Kidney (tissue), 22 donors: Measurements from ENCODE around the gene ERAP2. TPM values are rescaled to one million over a fixed set of nuclear protein-coding genes. Genes with fewer than 3 reads are reported as not detected.
A peak's percentile ranks its signal among the peaks of the same experiment; 100 is the strongest.

Source experiments
- DNase-seq, 5 donors: peaks; one replicate each; pipeline ENCODE4 v3.0.0-alpha.2; 2013 to 2020
- FAIRE-seq: peaks from 2 replicates; lab custom pipeline; 2012; peaks lifted over from hg19 to GRCh38; lab: Jason Lieb, UNC
- H3K27ac ChIP-seq, 2 donors: one replicate each; pipeline ENCODE4 v1.7.0; 2013; ENCODE audit warnings: low read depth in 2 of 2, low read length in 2 of 2, inconsistent platforms in 1 of 2
- H3K27me3 ChIP-seq: one replicate; pipeline ENCODE4 v1.7.1; 2013; ENCODE audit warnings: low read length, inconsistent platforms; ENCODE audit not compliant: control insufficient read depth, insufficient read depth
- H3K36me3 ChIP-seq, 3 donors: one replicate each; pipeline versions ENCODE4 v1.7.0 to v1.7.1; 2013; ENCODE audit warnings: low read length in 3 of 3, control low read depth in 1 of 3, inconsistent platforms in 1 of 3; ENCODE audit not compliant: insufficient read depth in 3 of 3, control insufficient read depth in 2 of 3
- H3K4me1 ChIP-seq, 3 donors: one replicate each; pipeline versions ENCODE4 v1.7.0 to v1.7.1; 2013; ENCODE audit warnings: low read length in 3 of 3, inconsistent platforms in 1 of 3, low read depth in 1 of 3; ENCODE audit not compliant: control insufficient read depth in 2 of 3, insufficient read depth in 2 of 3
- H3K4me3 ChIP-seq, 3 donors: one replicate each; pipeline versions ENCODE4 v1.7.0 to v1.8.1; 2013; ENCODE audit warnings: low read length in 3 of 3, control low read depth in 1 of 3, inconsistent platforms in 1 of 3
- H3K9ac ChIP-seq, 3 donors: one replicate each; pipeline versions ENCODE4 v1.7.0 to v1.7.1; 2013; ENCODE audit warnings: low read length in 3 of 3, control low read depth in 1 of 3, inconsistent platforms in 1 of 3
- H3K9me3 ChIP-seq, 3 donors: one replicate each; pipeline versions ENCODE4 v1.7.0 to v1.7.1; 2013; ENCODE audit warnings: low read length in 3 of 3, control low read depth in 1 of 3, inconsistent platforms in 1 of 3; ENCODE audit not compliant: control insufficient read depth in 2 of 3, insufficient read depth in 1 of 3
- intact Hi-C: fragments of 100-400 bp; cut with DNase I; formaldehyde crosslinking; loops from one replicate; pipeline ENCODE4 v1.11.1; 2022
- long read RNA-seq, 10 donors: library from polyadenylated mRNA in 1 of 10; unstranded in 1 of 10; transcript quantifications; one replicate each; pipeline ENCODE4 v2.0.0 and lab custom pipeline, GENCODE V29; 2021 to 2026
- polyA plus RNA-seq: library from polyadenylated mRNA; stranded (reverse); fragments of 350-450 nt; fragmentation: Illumina TruSeq; extraction: RNeasy Lipid Tissue Mini Kit (QIAGEN cat#74804); gene quantifications from one replicate; pipeline ENCODE4 v1.2.3, GENCODE V29; 2014; ENCODE audit warnings: low read depth, low replicate concordance; ENCODE audit not compliant: insufficient read depth
- total RNA-seq: library from RNA; stranded (reverse); fragmentation: NEBNext Ultra II Directional; extraction: Animal tissue kit (Norgen Biotek cat#: 25700); gene quantifications from one replicate; pipeline ENCODE4 v1.2.1, GENCODE V29; 2021
- TF ChIP-seq, protein P1 (sequence below): IDR thresholded peaks from 3 replicates; pipeline ENCODE4 v1.5.1; 2012; ENCODE audit warnings: mild to moderate bottlenecking, moderate library complexity, borderline replicate concordance; ENCODE audit not compliant: insufficient read depth; ENCODE audit errors: extremely low read depth
- donor health status: control.
- donor health status: control.
- donor health status: control.
- donor health status: control.
- donor health status: control.
- donor health status: DM: yes; HTN: yes; CAD: no.
- donor health status: Normal renal cell carcinoma (clear cell type).

ERAP2 gene, protein sequence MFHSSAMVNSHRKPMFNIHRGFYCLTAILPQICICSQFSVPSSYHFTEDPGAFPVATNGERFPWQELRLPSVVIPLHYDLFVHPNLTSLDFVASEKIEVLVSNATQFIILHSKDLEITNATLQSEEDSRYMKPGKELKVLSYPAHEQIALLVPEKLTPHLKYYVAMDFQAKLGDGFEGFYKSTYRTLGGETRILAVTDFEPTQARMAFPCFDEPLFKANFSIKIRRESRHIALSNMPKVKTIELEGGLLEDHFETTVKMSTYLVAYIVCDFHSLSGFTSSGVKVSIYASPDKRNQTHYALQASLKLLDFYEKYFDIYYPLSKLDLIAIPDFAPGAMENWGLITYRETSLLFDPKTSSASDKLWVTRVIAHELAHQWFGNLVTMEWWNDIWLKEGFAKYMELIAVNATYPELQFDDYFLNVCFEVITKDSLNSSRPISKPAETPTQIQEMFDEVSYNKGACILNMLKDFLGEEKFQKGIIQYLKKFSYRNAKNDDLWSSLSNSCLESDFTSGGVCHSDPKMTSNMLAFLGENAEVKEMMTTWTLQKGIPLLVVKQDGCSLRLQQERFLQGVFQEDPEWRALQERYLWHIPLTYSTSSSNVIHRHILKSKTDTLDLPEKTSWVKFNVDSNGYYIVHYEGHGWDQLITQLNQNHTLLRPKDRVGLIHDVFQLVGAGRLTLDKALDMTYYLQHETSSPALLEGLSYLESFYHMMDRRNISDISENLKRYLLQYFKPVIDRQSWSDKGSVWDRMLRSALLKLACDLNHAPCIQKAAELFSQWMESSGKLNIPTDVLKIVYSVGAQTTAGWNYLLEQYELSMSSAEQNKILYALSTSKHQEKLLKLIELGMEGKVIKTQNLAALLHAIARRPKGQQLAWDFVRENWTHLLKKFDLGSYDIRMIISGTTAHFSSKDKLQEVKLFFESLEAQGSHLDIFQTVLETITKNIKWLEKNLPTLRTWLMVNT
- 8.2 TPM for total RNA-seq
- polyA plus RNA-seq: 13.8 TPM
- long read RNA-seq, donor 1, partial matches to known transcripts: 5 of 5 reads
- long read RNA-seq, donor 1, other reads (novel, unspliced or antisense): 0 of 5 reads
- long read RNA-seq, donor 2, full-length matches to known transcripts: 1 of 1 reads
- long read RNA-seq, donor 2, partial matches to known transcripts: 0 of 1 reads
- long read RNA-seq, donor 2, other reads (novel, unspliced or antisense): 0 of 1 reads
- long read RNA-seq, donor 3: 0 reads
- long read RNA-seq, donor 4, full-length matches to known transcripts: 1 of 1 reads
- long read RNA-seq, donor 4, partial matches to known transcripts: 0 of 1 reads
- long read RNA-seq, donor 4, other reads (novel, unspliced or antisense): 0 of 1 reads
- long read RNA-seq, donor 5: 0 reads
- long read RNA-seq, donor 6: 0 reads
- long read RNA-seq, donor 7, partial matches to known transcripts: 2 of 6 reads
- long read RNA-seq, donor 7, other reads (novel, unspliced or antisense): 2 of 6 reads
- long read RNA-seq, donor 8: 0 reads
- long read RNA-seq, donor 9: 0 reads
- long read RNA-seq, donor 10: 0 reads

DNA sequence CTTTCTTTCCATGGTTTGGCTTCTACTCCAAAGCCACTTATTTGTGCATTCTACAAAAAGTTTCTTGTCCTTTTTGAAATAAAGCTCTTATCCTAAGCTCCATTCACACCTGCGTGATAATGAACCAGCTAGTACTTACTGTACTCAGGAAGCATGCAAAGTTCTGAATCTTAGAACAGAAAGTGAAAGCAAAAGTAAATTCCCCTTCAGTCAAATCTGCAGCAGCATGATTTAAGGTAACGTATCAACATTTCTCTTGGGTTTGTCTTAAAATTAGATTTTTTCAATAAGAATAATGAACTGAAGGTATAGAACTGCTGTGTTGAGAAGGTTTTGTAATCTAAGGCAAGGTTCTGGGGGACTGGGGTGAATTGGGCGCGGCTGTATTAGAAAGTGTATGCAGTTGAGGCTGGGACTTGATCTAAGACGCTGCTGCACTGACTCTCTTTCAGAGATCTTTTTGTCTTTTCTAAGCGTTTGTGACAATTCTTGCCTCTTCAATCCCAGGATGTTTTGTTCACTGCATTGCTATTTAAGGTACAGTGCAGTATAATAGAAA lies at the start of gene ERAP2:
Gene ERAP2, plus strand, starts transcription at position 209 of the 559 bp plus-strand sequence. CDS start 3,186 bp downstream, outside the sequence.
- Histone ChIP-seq H3K4me1 (peaks cover 0 to 5% (median 0%) of the 10 kb centered on the region in 3 donors), H3K9ac (peak within 1 kb of the TSS; percentile 27 to 60 (median 57)), H3K36me3 (peaks cover 0 to under 1% (median 0%) of the 10 kb centered on the region in 3 donors), H3K4me3 (peak within 1 kb of the TSS; percentile 81 to 95 (median 81)), H3K27me3 (no peaks in the 10 kb centered on the region), H3K9me3 (no peaks in the 10 kb centered on the region), H3K27ac (peak within 1 kb of the TSS; percentile 30 to 43)
- DNase-seq (peak in 2 of 5 donors; percentile 55 to 62), FAIRE-seq (peak; percentile 46)
- TF ChIP-seq, protein P1, sequence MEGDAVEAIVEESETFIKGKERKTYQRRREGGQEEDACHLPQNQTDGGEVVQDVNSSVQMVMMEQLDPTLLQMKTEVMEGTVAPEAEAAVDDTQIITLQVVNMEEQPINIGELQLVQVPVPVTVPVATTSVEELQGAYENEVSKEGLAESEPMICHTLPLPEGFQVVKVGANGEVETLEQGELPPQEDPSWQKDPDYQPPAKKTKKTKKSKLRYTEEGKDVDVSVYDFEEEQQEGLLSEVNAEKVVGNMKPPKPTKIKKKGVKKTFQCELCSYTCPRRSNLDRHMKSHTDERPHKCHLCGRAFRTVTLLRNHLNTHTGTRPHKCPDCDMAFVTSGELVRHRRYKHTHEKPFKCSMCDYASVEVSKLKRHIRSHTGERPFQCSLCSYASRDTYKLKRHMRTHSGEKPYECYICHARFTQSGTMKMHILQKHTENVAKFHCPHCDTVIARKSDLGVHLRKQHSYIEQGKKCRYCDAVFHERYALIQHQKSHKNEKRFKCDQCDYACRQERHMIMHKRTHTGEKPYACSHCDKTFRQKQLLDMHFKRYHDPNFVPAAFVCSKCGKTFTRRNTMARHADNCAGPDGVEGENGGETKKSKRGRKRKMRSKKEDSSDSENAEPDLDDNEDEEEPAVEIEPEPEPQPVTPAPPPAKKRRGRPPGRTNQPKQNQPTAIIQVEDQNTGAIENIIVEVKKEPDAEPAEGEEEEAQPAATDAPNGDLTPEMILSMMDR: no peak
- intact Hi-C loops: no loop called here

DNA sequence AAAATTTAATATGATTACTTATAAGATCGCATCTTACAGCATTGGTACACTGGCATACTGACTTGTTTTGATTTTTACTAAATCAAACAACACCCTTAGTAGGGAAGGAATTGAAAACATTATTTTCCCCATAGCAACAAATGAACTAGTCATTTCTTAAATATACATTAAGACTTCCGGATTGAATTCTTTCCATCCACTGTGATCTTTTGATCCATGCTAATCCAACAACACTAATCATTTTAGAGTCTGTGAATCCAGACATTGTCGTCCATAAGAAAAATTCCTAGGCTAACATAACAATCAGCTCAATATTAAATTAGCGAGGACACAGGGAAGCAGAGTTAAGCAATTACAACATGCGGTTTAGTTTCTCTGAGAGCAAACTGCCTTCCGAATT lies 47.0 kb upstream of the ERAP2 start:
- no peak overlapping the region for H3K4me3 ChIP-seq
- FAIRE-seq: no peak
- no peak overlapping the region for H3K27ac ChIP-seq
- H3K9me3 ChIP-seq: no peaks in the 10 kb centered on the region
- H3K36me3 ChIP-seq: no peaks in the 10 kb centered on the region
- intact Hi-C loops: no loop called here
- H3K9ac ChIP-seq: no peak overlapping the region
- no peaks in the 10 kb centered on the region for H3K27me3 ChIP-seq
- H3K4me1 ChIP-seq: no peaks in the 10 kb centered on the region
- TF ChIP-seq, protein P1: no peak
- no peak for DNase-seq

DNA sequence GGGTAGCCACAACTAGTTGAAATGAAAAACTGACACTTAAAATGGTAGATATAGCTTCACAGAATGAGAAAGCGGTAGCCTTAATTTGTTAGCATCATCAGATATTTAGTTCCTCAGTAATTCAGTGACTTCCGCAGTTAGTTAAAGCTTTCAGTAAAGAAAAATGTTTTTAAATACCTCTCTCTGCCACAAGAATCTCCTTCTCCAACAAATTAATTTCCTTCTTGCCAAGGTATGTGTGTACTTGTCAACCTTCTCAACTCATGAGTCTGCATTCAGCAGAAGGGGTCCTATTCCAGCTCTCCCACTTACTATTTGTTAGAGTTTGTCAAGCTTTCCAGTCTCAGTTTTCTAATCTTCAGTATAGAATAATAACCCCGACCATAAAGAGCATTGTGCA lies 42.3 kb upstream of the ERAP2 start:
- Histone ChIP-seq H3K4me3 (no peak overlapping the region), H3K27me3 (no peaks in the 10 kb centered on the region), H3K36me3 (no peaks in the 10 kb centered on the region), H3K27ac (no peak overlapping the region), H3K9ac (no peak overlapping the region), H3K4me1 (no peaks in the 10 kb centered on the region), H3K9me3 (no peaks in the 10 kb centered on the region)
- TF ChIP-seq, protein P1: no peak
- no peak for DNase-seq
- intact Hi-C loops: no loop called here
- no peak for FAIRE-seq
